ENCODE measurements around the gene DDX5.

DDX5 gene

GRCh38 chr17:64538508-64539130, 32.5 kb upstream of the DDX5 start:
- no peak for DNase-seq
- Histone ChIP-seq H4K91ac (ENCODE audit: low read length) (no peak overlapping the region), H2BK15ac (ENCODE audit: low read depth, poor library complexity, severe bottlenecking) (no peak overlapping the region), H3K23ac (ENCODE audit: low read length in 2 of 2) (no peak overlapping the region), H3K9me3 (ENCODE audit: control insufficient read depth, low read length) (no peaks in the 10 kb centered on the region), H3K79me1 (replicated peaks; ENCODE audit: low read length, poor library complexity, severe bottlenecking) (peaks cover 8% of the 10 kb centered on the region), H3K4me3 (ENCODE audit: insufficient read depth in 1 of 2, low read depth in 1 of 2, low read length in 2 of 2) (no peak overlapping the region), H2AK5ac (ENCODE audit: low read length, severe bottlenecking) (no peak overlapping the region), H3K4me2 (ENCODE audit: low read length, poor library complexity, severe bottlenecking) (no peak overlapping the region), H3K27me3 (ENCODE audit: control insufficient read depth in 1 of 2, insufficient read depth in 1 of 2, low read length in 2 of 2) (no peaks in the 10 kb centered on the region), H3K36me3 (ENCODE audit: control insufficient read depth in 1 of 2, insufficient read depth in 2 of 2, low read depth in 1 of 2, low read length in 2 of 2) (peaks cover 36 to 95% of the 10 kb centered on the region in 2 experiments), H3K18ac (ENCODE audit: low read depth in 1 of 2, low read length in 2 of 2) (peak overlapping the region in 1 of 2 experiments; percentile 29), H2BK120ac (ENCODE audit: low read depth, low read length) (no peak overlapping the region), H3K27ac (ENCODE audit: low read length, poor library complexity, severe bottlenecking) (peak overlapping the region; percentile 28), H3K4ac (ENCODE audit: low read depth in 1 of 2, low read length in 2 of 2) (no peak overlapping the region), H2BK12ac (ENCODE audit: low read length in 2 of 2) (no peak overlapping the region), H4K8ac (ENCODE audit: low read length) (no peak overlapping the region), H2BK5ac (ENCODE audit: low read depth, low read length, poor library complexity, severe bottlenecking) (no peak overlapping the region), H3K14ac (ENCODE audit: low read length in 2 of 2) (no peak overlapping the region), H2AFZ (ENCODE audit: low read depth, low read length) (no peak overlapping the region), H3K9ac (ENCODE audit: low read length) (peak overlapping the region; percentile 6), H3K4me1 (ENCODE audit: control insufficient read depth, insufficient read depth, low read depth, low read length) (peaks cover 10% of the 10 kb centered on the region)
- WGBS, result 93% methylated on average over 7 of the region's 7 CpGs

DNA sequence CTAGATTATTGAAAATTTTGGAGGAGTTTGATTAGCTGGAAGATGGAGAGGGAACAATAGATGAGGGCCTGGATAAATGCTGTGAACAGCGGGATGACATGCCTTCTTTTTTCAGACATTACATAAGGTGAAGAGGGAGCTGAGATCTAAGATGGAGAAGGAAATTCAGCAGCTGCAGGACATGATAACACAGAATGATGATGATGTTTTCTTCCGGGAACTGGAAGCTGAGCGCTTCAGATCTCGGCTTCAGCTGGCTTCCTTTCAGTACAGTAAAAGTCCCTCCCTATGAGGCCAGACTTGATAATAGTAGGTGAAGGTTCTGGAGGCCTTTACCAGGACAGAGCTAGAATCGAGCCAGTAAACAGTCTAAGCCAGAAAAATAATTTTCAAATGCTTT, 31.4 kb upstream of the DDX5 start:
- Histone ChIP-seq H3K23ac (ENCODE audit: low read length in 2 of 2) (no peak overlapping the region), H3K9me3 (ENCODE audit: control insufficient read depth, low read length) (no peaks in the 10 kb centered on the region), H3K4me1 (ENCODE audit: control insufficient read depth, insufficient read depth, low read depth, low read length) (peaks cover 12% of the 10 kb centered on the region), H3K4me3 (ENCODE audit: insufficient read depth in 1 of 2, low read depth in 1 of 2, low read length in 2 of 2) (no peak overlapping the region), H4K8ac (ENCODE audit: low read length) (no peak overlapping the region), H2AFZ (ENCODE audit: low read depth, low read length) (no peak overlapping the region), H3K4ac (ENCODE audit: low read depth in 1 of 2, low read length in 2 of 2) (no peak overlapping the region), H3K36me3 (ENCODE audit: control insufficient read depth in 1 of 2, insufficient read depth in 2 of 2, low read depth in 1 of 2, low read length in 2 of 2) (peaks cover 41 to 96% of the 10 kb centered on the region in 2 experiments), H2BK15ac (ENCODE audit: low read depth, poor library complexity, severe bottlenecking) (no peak overlapping the region), H3K4me2 (ENCODE audit: low read length, poor library complexity, severe bottlenecking) (no peak overlapping the region), H3K18ac (ENCODE audit: low read depth in 1 of 2, low read length in 2 of 2) (no peak overlapping the region), H2BK12ac (ENCODE audit: low read length in 2 of 2) (no peak overlapping the region), H2BK120ac (ENCODE audit: low read depth, low read length) (no peak overlapping the region), H3K79me1 (replicated peaks; ENCODE audit: low read length, poor library complexity, severe bottlenecking) (peaks cover 10% of the 10 kb centered on the region), H3K27ac (ENCODE audit: low read length, poor library complexity, severe bottlenecking) (no peak overlapping the region), H3K9ac (ENCODE audit: low read length) (no peak overlapping the region), H4K91ac (ENCODE audit: low read length) (no peak overlapping the region), H3K27me3 (ENCODE audit: control insufficient read depth in 1 of 2, insufficient read depth in 1 of 2, low read length in 2 of 2) (no peaks in the 10 kb centered on the region), H3K14ac (ENCODE audit: low read length in 2 of 2) (no peak overlapping the region), H2BK5ac (ENCODE audit: low read depth, low read length, poor library complexity, severe bottlenecking) (no peak overlapping the region), H2AK5ac (ENCODE audit: low read length, severe bottlenecking) (no peak overlapping the region)
- WGBS, result 97% methylated on average over 4 of the region's 5 CpGs
- no peak for DNase-seq

GRCh38 chr17:64536913-64537312, 30.8 kb upstream of the DDX5 start:
- Histone ChIP-seq H3K9ac (ENCODE audit: low read length) (no peak overlapping the region), H3K4me2 (ENCODE audit: low read length, poor library complexity, severe bottlenecking) (no peak overlapping the region), H3K4me3 (ENCODE audit: insufficient read depth in 1 of 2, low read depth in 1 of 2, low read length in 2 of 2) (no peak overlapping the region), H3K23ac (ENCODE audit: low read length in 2 of 2) (peak overlapping the region in 1 of 2 experiments; percentile 30), H3K14ac (ENCODE audit: low read length in 2 of 2) (no peak overlapping the region), H3K9me3 (ENCODE audit: control insufficient read depth, low read length) (no peaks in the 10 kb centered on the region), H3K4ac (ENCODE audit: low read depth in 1 of 2, low read length in 2 of 2) (no peak overlapping the region), H2BK12ac (ENCODE audit: low read length in 2 of 2) (no peak overlapping the region), H3K27ac (ENCODE audit: low read length, poor library complexity, severe bottlenecking) (peak overlapping the region; percentile 21), H3K27me3 (ENCODE audit: control insufficient read depth in 1 of 2, insufficient read depth in 1 of 2, low read length in 2 of 2) (no peaks in the 10 kb centered on the region), H4K8ac (ENCODE audit: low read length) (no peak overlapping the region), H2BK120ac (ENCODE audit: low read depth, low read length) (no peak overlapping the region), H3K36me3 (ENCODE audit: control insufficient read depth in 1 of 2, insufficient read depth in 2 of 2, low read depth in 1 of 2, low read length in 2 of 2) (peaks cover 44 to 96% of the 10 kb centered on the region in 2 experiments), H2AFZ (ENCODE audit: low read depth, low read length) (no peak overlapping the region), H3K4me1 (ENCODE audit: control insufficient read depth, insufficient read depth, low read depth, low read length) (peaks cover 11% of the 10 kb centered on the region), H2BK5ac (ENCODE audit: low read depth, low read length, poor library complexity, severe bottlenecking) (no peak overlapping the region), H3K79me1 (replicated peaks; ENCODE audit: low read length, poor library complexity, severe bottlenecking) (peaks cover 9% of the 10 kb centered on the region), H3K18ac (ENCODE audit: low read depth in 1 of 2, low read length in 2 of 2) (no peak overlapping the region), H2BK15ac (ENCODE audit: low read depth, poor library complexity, severe bottlenecking) (no peak overlapping the region), H2AK5ac (ENCODE audit: low read length, severe bottlenecking) (no peak overlapping the region), H4K91ac (ENCODE audit: low read length) (no peak overlapping the region)
- 100% methylated on average over 1 of the region's 2 CpGs for WGBS
- DNase-seq, result no peak

DNA sequence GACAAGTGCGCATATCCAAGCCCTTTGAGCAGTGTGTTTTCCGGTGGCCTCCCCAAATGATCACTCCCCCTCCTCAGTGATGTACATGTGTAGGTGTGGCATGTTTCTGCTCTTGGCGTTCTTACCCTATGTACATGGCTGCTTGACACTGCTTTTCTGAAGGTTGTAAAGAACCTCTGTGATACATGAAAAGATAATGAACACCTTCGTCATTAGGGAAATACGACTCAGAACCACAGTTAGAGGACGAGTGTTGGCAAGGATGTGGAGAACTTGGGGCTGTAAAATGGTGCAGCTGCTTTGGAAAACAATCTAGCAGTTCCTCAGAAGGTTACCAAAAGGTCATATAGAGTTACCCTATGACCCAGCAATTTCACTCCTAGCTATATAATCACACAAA, 29.3 kb upstream of the DDX5 start:
- peaks cover 9% of the 10 kb centered on the region for H3K4me1 ChIP-seq (ENCODE audit: control insufficient read depth, insufficient read depth, low read depth, low read length)
- H3K14ac ChIP-seq (ENCODE audit: low read length in 2 of 2), result no peak overlapping the region
- no peak overlapping the region for H2BK12ac ChIP-seq (ENCODE audit: low read length in 2 of 2)
- no peak overlapping the region for H4K91ac ChIP-seq (ENCODE audit: low read length)
- no peak overlapping the region for H3K4me2 ChIP-seq (ENCODE audit: low read length, poor library complexity, severe bottlenecking)
- H3K4ac ChIP-seq (ENCODE audit: low read depth in 1 of 2, low read length in 2 of 2), result no peak overlapping the region
- H2BK5ac ChIP-seq (ENCODE audit: low read depth, low read length, poor library complexity, severe bottlenecking), result no peak overlapping the region
- H2BK120ac ChIP-seq (ENCODE audit: low read depth, low read length), result no peak overlapping the region
- no peak overlapping the region for H3K18ac ChIP-seq (ENCODE audit: low read depth in 1 of 2, low read length in 2 of 2)
- H2BK15ac ChIP-seq (ENCODE audit: low read depth, poor library complexity, severe bottlenecking), result no peak overlapping the region
- no peak overlapping the region for H2AFZ ChIP-seq (ENCODE audit: low read depth, low read length)
- H3K79me1 ChIP-seq (replicated peaks; ENCODE audit: low read length, poor library complexity, severe bottlenecking), result peaks cover 4% of the 10 kb centered on the region
- no peak overlapping the region for H2AK5ac ChIP-seq (ENCODE audit: low read length, severe bottlenecking)
- DNase-seq, result no peak
- H3K9ac ChIP-seq (ENCODE audit: low read length), result peak overlapping the region; percentile 6
- no peak overlapping the region for H4K8ac ChIP-seq (ENCODE audit: low read length)
- WGBS, result 82% methylated on average over 4 of the region's 6 CpGs
- peak overlapping the region; percentile 50 for H3K27ac ChIP-seq (ENCODE audit: low read length, poor library complexity, severe bottlenecking)
- H3K4me3 ChIP-seq (ENCODE audit: insufficient read depth in 1 of 2, low read depth in 1 of 2, low read length in 2 of 2), result no peak overlapping the region
- H3K27me3 ChIP-seq (ENCODE audit: control insufficient read depth in 1 of 2, insufficient read depth in 1 of 2, low read length in 2 of 2), result no peaks in the 10 kb centered on the region
- no peak overlapping the region for H3K23ac ChIP-seq (ENCODE audit: low read length in 2 of 2)
- H3K36me3 ChIP-seq (ENCODE audit: control insufficient read depth in 1 of 2, insufficient read depth in 2 of 2, low read depth in 1 of 2, low read length in 2 of 2), result peaks cover 41 to 100% of the 10 kb centered on the region in 2 experiments
- H3K9me3 ChIP-seq (ENCODE audit: control insufficient read depth, low read length), result no peaks in the 10 kb centered on the region
